ENCODE measurements around the gene SLC44A5. TPM values are rescaled to one million over a fixed set of nuclear protein-coding genes. Genes with fewer than 3 reads are reported as not detected.

Gene SLC44A5
- total and polyA plus RNA-seq, 2 experiments from 2014 or later = 3.3 to 11.7 TPM

DNA sequence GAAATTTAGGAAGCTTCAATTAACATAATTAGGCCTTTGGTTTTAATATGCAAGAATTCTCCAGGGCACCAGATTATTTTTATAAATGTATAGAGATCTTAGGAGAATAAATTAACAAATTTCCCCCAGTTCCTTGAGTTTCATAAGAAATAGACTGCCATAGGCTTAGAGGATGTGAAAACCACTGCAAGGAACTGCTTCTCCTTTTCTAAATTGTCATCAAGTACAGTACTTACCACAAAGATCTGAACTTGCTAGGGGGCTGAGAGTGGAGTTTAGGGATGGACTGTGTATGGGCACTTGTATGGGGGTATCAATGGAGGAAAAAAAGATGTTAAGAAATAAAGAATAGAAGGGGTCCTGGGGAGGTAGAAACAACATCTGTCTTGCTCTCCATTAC lies 445.6 kb downstream of the SLC44A5 start (continued):
- TF ChIP-seq, protein P1, sequence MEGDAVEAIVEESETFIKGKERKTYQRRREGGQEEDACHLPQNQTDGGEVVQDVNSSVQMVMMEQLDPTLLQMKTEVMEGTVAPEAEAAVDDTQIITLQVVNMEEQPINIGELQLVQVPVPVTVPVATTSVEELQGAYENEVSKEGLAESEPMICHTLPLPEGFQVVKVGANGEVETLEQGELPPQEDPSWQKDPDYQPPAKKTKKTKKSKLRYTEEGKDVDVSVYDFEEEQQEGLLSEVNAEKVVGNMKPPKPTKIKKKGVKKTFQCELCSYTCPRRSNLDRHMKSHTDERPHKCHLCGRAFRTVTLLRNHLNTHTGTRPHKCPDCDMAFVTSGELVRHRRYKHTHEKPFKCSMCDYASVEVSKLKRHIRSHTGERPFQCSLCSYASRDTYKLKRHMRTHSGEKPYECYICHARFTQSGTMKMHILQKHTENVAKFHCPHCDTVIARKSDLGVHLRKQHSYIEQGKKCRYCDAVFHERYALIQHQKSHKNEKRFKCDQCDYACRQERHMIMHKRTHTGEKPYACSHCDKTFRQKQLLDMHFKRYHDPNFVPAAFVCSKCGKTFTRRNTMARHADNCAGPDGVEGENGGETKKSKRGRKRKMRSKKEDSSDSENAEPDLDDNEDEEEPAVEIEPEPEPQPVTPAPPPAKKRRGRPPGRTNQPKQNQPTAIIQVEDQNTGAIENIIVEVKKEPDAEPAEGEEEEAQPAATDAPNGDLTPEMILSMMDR (conservative IDR thresholded peaks at IDR 0.05; ENCODE audit: low read depth in 2 of 2) = no peak
- TF ChIP-seq NANOG (IDR thresholded peaks at IDR 0.05; ENCODE audit: borderline replicate concordance) (no peak), EZH2 (IDR thresholded peaks at IDR 0.05; ENCODE audit: low read depth, unreplicated experiment) (no peak)

DNA sequence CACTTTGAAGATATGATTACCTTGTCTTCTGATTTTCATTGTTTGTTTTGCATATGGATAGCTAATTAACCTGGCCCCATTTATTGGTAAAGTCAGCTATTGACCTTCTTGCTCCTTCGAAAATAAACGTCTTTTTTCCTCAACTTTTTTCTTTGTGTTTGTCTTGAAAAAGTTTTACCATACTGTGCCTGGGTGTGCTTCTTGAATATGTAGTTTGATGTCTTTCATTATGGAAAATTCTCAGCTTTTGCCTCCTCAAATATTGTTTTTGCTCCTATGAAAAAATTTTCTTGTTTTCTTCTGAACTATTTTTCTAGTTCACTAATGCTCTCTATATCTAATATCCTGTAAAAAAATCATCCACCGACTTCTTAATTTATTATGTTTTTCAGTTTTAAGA lies 451.8 kb downstream of the SLC44A5 start:
- H3K4me1 ChIP-seq (ENCODE audit: insufficient read depth) = peaks cover 19% of the 10 kb centered on the region; the same call in 1 of the 2 replicates
- no peaks in the 10 kb centered on the region for H4K20me1 ChIP-seq (replicated peaks; ENCODE audit: insufficient read depth)
- no peaks in the 10 kb centered on the region for H3K9me2 ChIP-seq (ENCODE audit: insufficient read depth)
- no peaks in the 10 kb centered on the region for H3K36me3 ChIP-seq (ENCODE audit: insufficient read depth)
- no peak for ATAC-seq
- Mint-ChIP-seq H3K4me1 (peaks cover 25% of the 10 kb centered on the region; the same call in 2 of the 3 replicates), H3K4me3 (no peak overlapping the region), H3K27me3 (ENCODE audit: insufficient read depth, low read depth, poor library complexity) (peaks cover 2% of the 10 kb centered on the region), H3K27ac (no peak overlapping the region; the same call in 1 of the 2 replicates), H3K36me3 (ENCODE audit: low read depth) (no peaks in the 10 kb centered on the region), H3K9me3 (no peaks in the 10 kb centered on the region)
- H3K4me3 ChIP-seq = no peak overlapping the region
- no peak overlapping the region for H2AFZ ChIP-seq
- no peak for DNase-seq (ENCODE audit: low spot score)
- TF ChIP-seq, protein P2, sequence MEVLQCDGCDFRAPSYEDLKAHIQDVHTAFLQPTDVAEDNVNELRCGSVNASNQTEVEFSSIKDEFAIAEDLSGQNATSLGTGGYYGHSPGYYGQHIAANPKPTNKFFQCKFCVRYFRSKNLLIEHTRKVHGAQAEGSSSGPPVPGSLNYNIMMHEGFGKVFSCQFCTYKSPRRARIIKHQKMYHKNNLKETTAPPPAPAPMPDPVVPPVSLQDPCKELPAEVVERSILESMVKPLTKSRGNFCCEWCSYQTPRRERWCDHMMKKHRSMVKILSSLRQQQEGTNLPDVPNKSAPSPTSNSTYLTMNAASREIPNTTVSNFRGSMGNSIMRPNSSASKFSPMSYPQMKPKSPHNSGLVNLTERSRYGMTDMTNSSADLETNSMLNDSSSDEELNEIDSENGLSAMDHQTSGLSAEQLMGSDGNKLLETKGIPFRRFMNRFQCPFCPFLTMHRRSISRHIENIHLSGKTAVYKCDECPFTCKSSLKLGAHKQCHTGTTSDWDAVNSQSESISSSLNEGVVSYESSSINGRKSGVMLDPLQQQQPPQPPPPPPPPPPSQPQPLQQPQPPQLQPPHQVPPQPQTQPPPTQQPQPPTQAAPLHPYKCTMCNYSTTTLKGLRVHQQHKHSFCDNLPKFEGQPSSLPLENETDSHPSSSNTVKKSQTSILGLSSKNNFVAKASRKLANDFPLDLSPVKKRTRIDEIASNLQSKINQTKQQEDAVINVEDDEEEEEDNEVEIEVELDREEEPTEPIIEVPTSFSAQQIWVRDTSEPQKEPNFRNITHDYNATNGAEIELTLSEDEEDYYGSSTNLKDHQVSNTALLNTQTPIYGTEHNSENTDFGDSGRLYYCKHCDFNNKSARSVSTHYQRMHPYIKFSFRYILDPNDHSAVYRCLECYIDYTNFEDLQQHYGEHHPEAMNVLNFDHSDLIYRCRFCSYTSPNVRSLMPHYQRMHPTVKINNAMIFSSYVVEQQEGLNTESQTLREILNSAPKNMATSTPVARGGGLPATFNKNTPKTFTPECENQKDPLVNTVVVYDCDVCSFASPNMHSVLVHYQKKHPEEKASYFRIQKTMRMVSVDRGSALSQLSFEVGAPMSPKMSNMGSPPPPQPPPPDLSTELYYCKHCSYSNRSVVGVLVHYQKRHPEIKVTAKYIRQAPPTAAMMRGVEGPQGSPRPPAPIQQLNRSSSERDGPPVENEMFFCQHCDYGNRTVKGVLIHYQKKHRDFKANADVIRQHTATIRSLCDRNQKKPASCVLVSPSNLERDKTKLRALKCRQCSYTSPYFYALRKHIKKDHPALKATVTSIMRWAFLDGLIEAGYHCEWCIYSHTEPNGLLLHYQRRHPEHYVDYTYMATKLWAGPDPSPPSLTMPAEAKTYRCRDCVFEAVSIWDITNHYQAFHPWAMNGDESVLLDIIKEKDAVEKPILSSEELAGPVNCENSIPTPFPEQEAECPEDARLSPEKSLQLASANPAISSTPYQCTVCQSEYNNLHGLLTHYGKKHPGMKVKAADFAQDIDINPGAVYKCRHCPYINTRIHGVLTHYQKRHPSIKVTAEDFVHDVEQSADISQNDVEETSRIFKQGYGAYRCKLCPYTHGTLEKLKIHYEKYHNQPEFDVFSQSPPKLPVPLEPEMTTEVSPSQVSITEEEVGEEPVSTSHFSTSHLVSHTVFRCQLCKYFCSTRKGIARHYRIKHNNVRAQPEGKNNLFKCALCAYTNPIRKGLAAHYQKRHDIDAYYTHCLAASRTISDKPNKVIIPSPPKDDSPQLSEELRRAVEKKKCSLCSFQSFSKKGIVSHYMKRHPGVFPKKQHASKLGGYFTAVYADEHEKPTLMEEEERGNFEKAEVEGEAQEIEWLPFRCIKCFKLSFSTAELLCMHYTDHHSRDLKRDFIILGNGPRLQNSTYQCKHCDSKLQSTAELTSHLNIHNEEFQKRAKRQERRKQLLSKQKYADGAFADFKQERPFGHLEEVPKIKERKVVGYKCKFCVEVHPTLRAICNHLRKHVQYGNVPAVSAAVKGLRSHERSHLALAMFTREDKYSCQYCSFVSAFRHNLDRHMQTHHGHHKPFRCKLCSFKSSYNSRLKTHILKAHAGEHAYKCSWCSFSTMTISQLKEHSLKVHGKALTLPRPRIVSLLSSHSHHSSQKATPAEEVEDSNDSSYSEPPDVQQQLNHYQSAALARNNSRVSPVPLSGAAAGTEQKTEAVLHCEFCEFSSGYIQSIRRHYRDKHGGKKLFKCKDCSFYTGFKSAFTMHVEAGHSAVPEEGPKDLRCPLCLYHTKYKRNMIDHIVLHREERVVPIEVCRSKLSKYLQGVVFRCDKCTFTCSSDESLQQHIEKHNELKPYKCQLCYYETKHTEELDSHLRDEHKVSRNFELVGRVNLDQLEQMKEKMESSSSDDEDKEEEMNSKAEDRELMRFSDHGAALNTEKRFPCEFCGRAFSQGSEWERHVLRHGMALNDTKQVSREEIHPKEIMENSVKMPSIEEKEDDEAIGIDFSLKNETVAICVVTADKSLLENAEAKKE (CRISPR knock-in tag; IDR thresholded peaks at IDR 0.05) = no peak
- TF ChIP-seq EZH2 (IDR thresholded peaks at IDR 0.05; ENCODE audit: low read depth, unreplicated experiment) (no peak), CREB1 (CRISPR knock-in tag; IDR thresholded peaks at IDR 0.05; ENCODE audit: low read depth) (no peak), ZNF331 (CRISPR knock-in tag; IDR thresholded peaks at IDR 0.05; ENCODE audit: low read depth) (no peak), JUNB (IDR thresholded peaks at IDR 0.05; ENCODE audit: unreplicated experiment) (no peak), REST (IDR thresholded peaks at IDR 0.05; ENCODE audit: unreplicated experiment) (no peak)
- TF ChIP-seq, protein P3, sequence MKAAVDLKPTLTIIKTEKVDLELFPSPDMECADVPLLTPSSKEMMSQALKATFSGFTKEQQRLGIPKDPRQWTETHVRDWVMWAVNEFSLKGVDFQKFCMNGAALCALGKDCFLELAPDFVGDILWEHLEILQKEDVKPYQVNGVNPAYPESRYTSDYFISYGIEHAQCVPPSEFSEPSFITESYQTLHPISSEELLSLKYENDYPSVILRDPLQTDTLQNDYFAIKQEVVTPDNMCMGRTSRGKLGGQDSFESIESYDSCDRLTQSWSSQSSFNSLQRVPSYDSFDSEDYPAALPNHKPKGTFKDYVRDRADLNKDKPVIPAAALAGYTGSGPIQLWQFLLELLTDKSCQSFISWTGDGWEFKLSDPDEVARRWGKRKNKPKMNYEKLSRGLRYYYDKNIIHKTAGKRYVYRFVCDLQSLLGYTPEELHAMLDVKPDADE (IDR thresholded peaks at IDR 0.05) = no peak
- no peaks in the 10 kb centered on the region for H3K79me2 ChIP-seq (replicated peaks; ENCODE audit: insufficient read depth)
- no peak overlapping the region for H3K27ac ChIP-seq (ENCODE audit: low read depth)
- no peak overlapping the region for H3K4me2 ChIP-seq
- H3F3A ChIP-seq (replicated peaks; ENCODE audit: low read depth) = no peaks in the 10 kb centered on the region
- H3K27me3 ChIP-seq (ENCODE audit: insufficient read depth) = no peaks in the 10 kb centered on the region
